Measurements from ENCODE around the gene LYPD3.

GRCh38 chr19:43474487-43474886 is 9.1 kb upstream of the LYPD3 start:
- TF ChIP-seq NFIC (IDR thresholded peaks at IDR 0.05; ENCODE audit: borderline replicate concordance) (no peak), POLR2AphosphoS5 (IDR thresholded peaks at IDR 0.05; ENCODE audit: low read depth, low read length) (no peak), SMC3 (IDR thresholded peaks at IDR 0.05; ENCODE audit: low read depth, low read length) (no peak)
- TF ChIP-seq, protein P1, sequence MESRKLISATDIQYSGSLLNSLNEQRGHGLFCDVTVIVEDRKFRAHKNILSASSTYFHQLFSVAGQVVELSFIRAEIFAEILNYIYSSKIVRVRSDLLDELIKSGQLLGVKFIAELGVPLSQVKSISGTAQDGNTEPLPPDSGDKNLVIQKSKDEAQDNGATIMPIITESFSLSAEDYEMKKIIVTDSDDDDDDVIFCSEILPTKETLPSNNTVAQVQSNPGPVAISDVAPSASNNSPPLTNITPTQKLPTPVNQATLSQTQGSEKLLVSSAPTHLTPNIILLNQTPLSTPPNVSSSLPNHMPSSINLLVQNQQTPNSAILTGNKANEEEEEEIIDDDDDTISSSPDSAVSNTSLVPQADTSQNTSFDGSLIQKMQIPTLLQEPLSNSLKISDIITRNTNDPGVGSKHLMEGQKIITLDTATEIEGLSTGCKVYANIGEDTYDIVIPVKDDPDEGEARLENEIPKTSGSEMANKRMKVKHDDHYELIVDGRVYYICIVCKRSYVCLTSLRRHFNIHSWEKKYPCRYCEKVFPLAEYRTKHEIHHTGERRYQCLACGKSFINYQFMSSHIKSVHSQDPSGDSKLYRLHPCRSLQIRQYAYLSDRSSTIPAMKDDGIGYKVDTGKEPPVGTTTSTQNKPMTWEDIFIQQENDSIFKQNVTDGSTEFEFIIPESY (IDR thresholded peaks at IDR 0.05; ENCODE audit: borderline replicate concordance, low read depth): no peak
- TF ChIP-seq, protein P2, sequence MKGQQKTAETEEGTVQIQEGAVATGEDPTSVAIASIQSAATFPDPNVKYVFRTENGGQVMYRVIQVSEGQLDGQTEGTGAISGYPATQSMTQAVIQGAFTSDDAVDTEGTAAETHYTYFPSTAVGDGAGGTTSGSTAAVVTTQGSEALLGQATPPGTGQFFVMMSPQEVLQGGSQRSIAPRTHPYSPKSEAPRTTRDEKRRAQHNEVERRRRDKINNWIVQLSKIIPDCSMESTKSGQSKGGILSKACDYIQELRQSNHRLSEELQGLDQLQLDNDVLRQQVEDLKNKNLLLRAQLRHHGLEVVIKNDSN (IDR thresholded peaks at IDR 0.05; ENCODE audit: borderline replicate concordance, low read depth): no peak
- TF ChIP-seq, protein P3, sequence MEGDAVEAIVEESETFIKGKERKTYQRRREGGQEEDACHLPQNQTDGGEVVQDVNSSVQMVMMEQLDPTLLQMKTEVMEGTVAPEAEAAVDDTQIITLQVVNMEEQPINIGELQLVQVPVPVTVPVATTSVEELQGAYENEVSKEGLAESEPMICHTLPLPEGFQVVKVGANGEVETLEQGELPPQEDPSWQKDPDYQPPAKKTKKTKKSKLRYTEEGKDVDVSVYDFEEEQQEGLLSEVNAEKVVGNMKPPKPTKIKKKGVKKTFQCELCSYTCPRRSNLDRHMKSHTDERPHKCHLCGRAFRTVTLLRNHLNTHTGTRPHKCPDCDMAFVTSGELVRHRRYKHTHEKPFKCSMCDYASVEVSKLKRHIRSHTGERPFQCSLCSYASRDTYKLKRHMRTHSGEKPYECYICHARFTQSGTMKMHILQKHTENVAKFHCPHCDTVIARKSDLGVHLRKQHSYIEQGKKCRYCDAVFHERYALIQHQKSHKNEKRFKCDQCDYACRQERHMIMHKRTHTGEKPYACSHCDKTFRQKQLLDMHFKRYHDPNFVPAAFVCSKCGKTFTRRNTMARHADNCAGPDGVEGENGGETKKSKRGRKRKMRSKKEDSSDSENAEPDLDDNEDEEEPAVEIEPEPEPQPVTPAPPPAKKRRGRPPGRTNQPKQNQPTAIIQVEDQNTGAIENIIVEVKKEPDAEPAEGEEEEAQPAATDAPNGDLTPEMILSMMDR (IDR thresholded peaks at IDR 0.05): no peak

All from SK-N-SH (cell line).